Kidney (tissue), 14 donors: ENCODE measurements around the gene MICU2. TPM values are rescaled to one million over a fixed set of nuclear protein-coding genes. Genes with fewer than 3 reads are reported as not detected.

ENCODE experiments used
- DNase-seq, 5 donors: peaks; one replicate each; pipeline ENCODE4 v3.0.0-alpha.2; 2013 to 2020
- FAIRE-seq: peaks from 2 replicates; lab custom pipeline; 2012; peaks lifted over from hg19 to GRCh38; lab: Jason Lieb, UNC
- H3K27ac ChIP-seq, 2 donors: one replicate each; pipeline ENCODE4 v1.7.0; 2013; ENCODE audit warnings: low read depth in 2 of 2, low read length in 2 of 2, inconsistent platforms in 1 of 2
- H3K27me3 ChIP-seq: one replicate; pipeline ENCODE4 v1.7.1; 2013; ENCODE audit warnings: low read length, inconsistent platforms; ENCODE audit not compliant: control insufficient read depth, insufficient read depth
- H3K36me3 ChIP-seq, 3 donors: one replicate each; pipeline versions ENCODE4 v1.7.0 to v1.7.1; 2013; ENCODE audit warnings: low read length in 3 of 3, control low read depth in 1 of 3, inconsistent platforms in 1 of 3; ENCODE audit not compliant: insufficient read depth in 3 of 3, control insufficient read depth in 2 of 3
- H3K4me1 ChIP-seq, 3 donors: one replicate each; pipeline versions ENCODE4 v1.7.0 to v1.7.1; 2013; ENCODE audit warnings: low read length in 3 of 3, inconsistent platforms in 1 of 3, low read depth in 1 of 3; ENCODE audit not compliant: control insufficient read depth in 2 of 3, insufficient read depth in 2 of 3
- H3K4me3 ChIP-seq, 3 donors: one replicate each; pipeline versions ENCODE4 v1.7.0 to v1.8.1; 2013; ENCODE audit warnings: low read length in 3 of 3, control low read depth in 1 of 3, inconsistent platforms in 1 of 3
- H3K9ac ChIP-seq, 3 donors: one replicate each; pipeline versions ENCODE4 v1.7.0 to v1.7.1; 2013; ENCODE audit warnings: low read length in 3 of 3, control low read depth in 1 of 3, inconsistent platforms in 1 of 3
- H3K9me3 ChIP-seq, 3 donors: one replicate each; pipeline versions ENCODE4 v1.7.0 to v1.7.1; 2013; ENCODE audit warnings: low read length in 3 of 3, control low read depth in 1 of 3, inconsistent platforms in 1 of 3; ENCODE audit not compliant: control insufficient read depth in 2 of 3, insufficient read depth in 1 of 3
- intact Hi-C: fragments of 100-400 bp; cut with DNase I; formaldehyde crosslinking; loops from one replicate; pipeline ENCODE4 v1.11.1; 2022
- polyA plus RNA-seq: library from polyadenylated mRNA; stranded (reverse); fragments of 350-450 nt; fragmentation: Illumina TruSeq; extraction: RNeasy Lipid Tissue Mini Kit (QIAGEN cat#74804); gene quantifications from one replicate; pipeline ENCODE4 v1.2.3, GENCODE V29; 2014; ENCODE audit warnings: low read depth, low replicate concordance; ENCODE audit not compliant: insufficient read depth
- total RNA-seq: library from RNA; stranded (reverse); fragmentation: NEBNext Ultra II Directional; extraction: Animal tissue kit (Norgen Biotek cat#: 25700); gene quantifications from one replicate; pipeline ENCODE4 v1.2.1, GENCODE V29; 2021
- TF ChIP-seq, protein P1 (sequence below): IDR thresholded peaks from 3 replicates; pipeline ENCODE4 v1.5.1; 2012; ENCODE audit warnings: mild to moderate bottlenecking, moderate library complexity, borderline replicate concordance; ENCODE audit not compliant: insufficient read depth; ENCODE audit errors: extremely low read depth
- donor health status: control.
- donor health status: control.
- donor health status: control.
- donor health status: control.
- donor health status: control.
- donor health status: DM: yes; HTN: yes; CAD: no.
- donor health status: Normal renal cell carcinoma (clear cell type).

The MICU2 gene
- total and polyA plus RNA-seq, 2 donors from 2014 or later = 49.0 to 86.5 TPM

DNA sequence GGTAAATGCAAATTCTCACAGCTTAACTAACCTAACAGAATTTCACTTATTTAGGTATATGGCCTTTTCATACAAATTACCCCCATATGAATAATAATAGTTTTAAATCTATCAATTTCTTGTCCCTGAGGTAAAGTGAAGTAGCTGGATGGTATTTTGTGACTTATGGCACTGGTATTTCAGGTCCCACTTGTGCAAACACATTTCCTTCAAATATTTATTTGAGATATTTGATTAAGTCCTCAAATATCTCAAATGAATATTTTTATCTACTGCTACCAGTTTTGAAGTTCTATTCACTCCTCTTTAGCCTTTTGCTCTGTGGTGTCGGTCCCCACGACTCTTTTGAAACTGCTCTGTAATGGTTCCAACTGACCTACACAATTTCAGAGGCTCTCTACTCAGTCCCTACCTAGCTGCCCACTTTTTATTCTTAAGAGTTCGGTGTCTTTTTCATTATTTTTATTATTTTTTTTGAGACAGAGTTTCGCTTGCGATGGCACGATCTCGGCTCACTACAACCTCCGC, 85.3 kb downstream of the MICU2 start:
- DNase-seq = no peak
- peaks cover 0 to 11% (median 4%) of the 10 kb centered on the region in 3 donors for H3K36me3 ChIP-seq
- H3K27ac ChIP-seq = no peak overlapping the region
- no peaks in the 10 kb centered on the region for H3K4me1 ChIP-seq
- no peak overlapping the region for H3K4me3 ChIP-seq
- H3K9ac ChIP-seq = no peak overlapping the region
- no peak for FAIRE-seq
- intact Hi-C loops = no loop called here
- H3K27me3 ChIP-seq = no peaks in the 10 kb centered on the region
- TF ChIP-seq, protein P1, sequence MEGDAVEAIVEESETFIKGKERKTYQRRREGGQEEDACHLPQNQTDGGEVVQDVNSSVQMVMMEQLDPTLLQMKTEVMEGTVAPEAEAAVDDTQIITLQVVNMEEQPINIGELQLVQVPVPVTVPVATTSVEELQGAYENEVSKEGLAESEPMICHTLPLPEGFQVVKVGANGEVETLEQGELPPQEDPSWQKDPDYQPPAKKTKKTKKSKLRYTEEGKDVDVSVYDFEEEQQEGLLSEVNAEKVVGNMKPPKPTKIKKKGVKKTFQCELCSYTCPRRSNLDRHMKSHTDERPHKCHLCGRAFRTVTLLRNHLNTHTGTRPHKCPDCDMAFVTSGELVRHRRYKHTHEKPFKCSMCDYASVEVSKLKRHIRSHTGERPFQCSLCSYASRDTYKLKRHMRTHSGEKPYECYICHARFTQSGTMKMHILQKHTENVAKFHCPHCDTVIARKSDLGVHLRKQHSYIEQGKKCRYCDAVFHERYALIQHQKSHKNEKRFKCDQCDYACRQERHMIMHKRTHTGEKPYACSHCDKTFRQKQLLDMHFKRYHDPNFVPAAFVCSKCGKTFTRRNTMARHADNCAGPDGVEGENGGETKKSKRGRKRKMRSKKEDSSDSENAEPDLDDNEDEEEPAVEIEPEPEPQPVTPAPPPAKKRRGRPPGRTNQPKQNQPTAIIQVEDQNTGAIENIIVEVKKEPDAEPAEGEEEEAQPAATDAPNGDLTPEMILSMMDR = no peak
- no peaks in the 10 kb centered on the region for H3K9me3 ChIP-seq

DNA sequence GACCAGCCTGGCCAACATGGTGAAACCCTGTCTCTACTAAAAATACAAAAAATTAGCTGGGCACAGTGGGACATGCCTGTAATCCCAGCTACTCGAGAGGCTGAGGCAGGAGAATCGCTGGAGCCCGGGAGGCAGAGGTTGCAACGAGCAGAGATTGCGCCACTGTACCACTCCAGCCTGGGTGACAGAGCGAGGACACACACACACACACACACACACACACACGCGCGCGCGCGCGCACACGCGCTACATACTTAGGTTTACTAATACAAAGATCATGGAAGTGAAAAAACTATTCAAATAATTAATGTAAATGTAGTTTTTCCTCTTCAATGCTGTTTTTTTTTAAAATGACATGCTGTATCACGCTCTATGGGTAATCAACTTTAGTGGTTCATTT, 86.4 kb downstream of the MICU2 start:
- TF ChIP-seq, protein P1 = no peak
- H3K9me3 ChIP-seq = no peaks in the 10 kb centered on the region
- H3K27ac ChIP-seq = no peak overlapping the region
- no peak overlapping the region for H3K9ac ChIP-seq
- FAIRE-seq (no peak), DNase-seq (no peak)
- no peaks in the 10 kb centered on the region for H3K4me1 ChIP-seq
- no peak overlapping the region for H3K4me3 ChIP-seq
- H3K36me3 ChIP-seq = peaks cover 0 to 11% (median 4%) of the 10 kb centered on the region in 3 donors
- intact Hi-C loops = no loop called here
- H3K27me3 ChIP-seq = no peaks in the 10 kb centered on the region

DNA sequence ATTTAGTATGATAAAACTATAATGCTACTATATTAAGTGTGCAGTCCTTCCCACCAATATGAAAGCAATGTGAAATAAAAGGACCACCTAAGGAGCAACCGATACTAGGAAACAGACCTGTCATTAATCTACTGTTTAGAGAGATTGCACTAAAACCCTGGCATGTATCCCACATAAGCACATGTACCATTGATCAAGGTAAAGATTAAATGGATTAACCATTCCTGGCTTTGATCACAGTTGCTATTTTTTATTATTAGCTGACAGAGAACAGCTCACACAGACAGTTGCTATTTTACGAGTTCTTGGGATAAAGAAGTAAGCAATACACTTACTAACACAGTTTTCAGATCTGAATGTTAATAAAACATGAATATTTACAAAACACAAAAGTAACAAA, 87.2 kb downstream of the MICU2 start:
- no peak for FAIRE-seq
- TF ChIP-seq, protein P1 = no peak
- Histone ChIP-seq H3K9me3 (no peaks in the 10 kb centered on the region), H3K27ac (no peak overlapping the region), H3K36me3 (peaks cover 0 to 11% (median 4%) of the 10 kb centered on the region in 3 donors), H3K27me3 (no peaks in the 10 kb centered on the region), H3K4me3 (no peak overlapping the region), H3K9ac (no peak overlapping the region), H3K4me1 (no peaks in the 10 kb centered on the region)
- intact Hi-C loops = no loop called here
- DNase-seq = no peak

DNA sequence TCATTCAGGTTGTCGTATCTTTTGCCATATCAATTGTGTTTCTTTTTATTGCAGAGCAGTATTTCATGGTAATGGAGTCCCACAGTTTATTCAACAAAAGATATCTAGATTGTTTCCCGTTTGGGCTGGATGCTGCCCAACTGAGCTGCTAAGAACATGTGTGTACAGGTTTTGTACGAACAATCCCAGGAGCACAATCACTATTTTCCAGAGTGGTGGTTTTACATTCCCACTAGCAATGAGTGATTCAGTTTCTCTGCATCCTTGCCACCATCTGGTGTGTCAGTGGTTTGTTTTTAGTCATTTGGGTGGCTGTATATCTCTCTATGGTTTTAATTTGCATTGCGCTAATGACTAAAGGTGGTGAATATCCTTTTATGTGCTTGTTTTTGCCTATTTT, 92.1 kb downstream of the MICU2 start:
- FAIRE-seq (no peak), DNase-seq (no peak)
- no peak overlapping the region for H3K4me3 ChIP-seq
- intact Hi-C loops = no loop called here
- no peaks in the 10 kb centered on the region for H3K27me3 ChIP-seq
- peaks cover 0 to 13% (median 12%) of the 10 kb centered on the region in 3 donors for H3K36me3 ChIP-seq
- H3K27ac ChIP-seq = no peak overlapping the region
- H3K4me1 ChIP-seq = no peaks in the 10 kb centered on the region
- TF ChIP-seq, protein P1 = no peak
- H3K9ac ChIP-seq = no peak overlapping the region
- H3K9me3 ChIP-seq = no peaks in the 10 kb centered on the region
